Gastroesophageal sphincter (tissue), 3 donors: Measurements from ENCODE around the gene KCNJ10.

Experiments used
- POLR2A ChIP-seq, 2 donors: fragments of 450-650 bp; IDR thresholded peaks; one replicate each; pipeline ENCODE4 v1.6.1; 2017; ENCODE audit warnings: antibody characterized with exemption in 2 of 2, mild to moderate bottlenecking in 2 of 2, moderate library complexity in 1 of 2
- TF ChIP-seq, protein P1 (sequence below), 4 experiments: fragments of 200-600 bp in 2 of 4; fragments of 450-650 bp in 2 of 4; sonication (generic) in 1 of 4; IDR thresholded peaks; one replicate each; pipeline ENCODE4 v1.5.1; 2017 to 2019; ENCODE audit warnings: antibody characterized with exemption in 4 of 4, mild to moderate bottlenecking in 2 of 4, moderate library complexity in 2 of 4

GRCh38 chr1:160083968-160084770, 14.2 kb upstream of the KCNJ10 start:
- TF ChIP-seq, protein P1, sequence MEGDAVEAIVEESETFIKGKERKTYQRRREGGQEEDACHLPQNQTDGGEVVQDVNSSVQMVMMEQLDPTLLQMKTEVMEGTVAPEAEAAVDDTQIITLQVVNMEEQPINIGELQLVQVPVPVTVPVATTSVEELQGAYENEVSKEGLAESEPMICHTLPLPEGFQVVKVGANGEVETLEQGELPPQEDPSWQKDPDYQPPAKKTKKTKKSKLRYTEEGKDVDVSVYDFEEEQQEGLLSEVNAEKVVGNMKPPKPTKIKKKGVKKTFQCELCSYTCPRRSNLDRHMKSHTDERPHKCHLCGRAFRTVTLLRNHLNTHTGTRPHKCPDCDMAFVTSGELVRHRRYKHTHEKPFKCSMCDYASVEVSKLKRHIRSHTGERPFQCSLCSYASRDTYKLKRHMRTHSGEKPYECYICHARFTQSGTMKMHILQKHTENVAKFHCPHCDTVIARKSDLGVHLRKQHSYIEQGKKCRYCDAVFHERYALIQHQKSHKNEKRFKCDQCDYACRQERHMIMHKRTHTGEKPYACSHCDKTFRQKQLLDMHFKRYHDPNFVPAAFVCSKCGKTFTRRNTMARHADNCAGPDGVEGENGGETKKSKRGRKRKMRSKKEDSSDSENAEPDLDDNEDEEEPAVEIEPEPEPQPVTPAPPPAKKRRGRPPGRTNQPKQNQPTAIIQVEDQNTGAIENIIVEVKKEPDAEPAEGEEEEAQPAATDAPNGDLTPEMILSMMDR (IDR thresholded peaks at IDR 0.05), result peak; percentile 44 to 84 (median 58)
- no peak for TF ChIP-seq POLR2A (IDR thresholded peaks at IDR 0.05)
